GM12873 (cell line): ENCODE results near the gene S100Z.

Experiments used
- CTCF ChIP-seq: IDR thresholded peaks from 2 replicates; pipeline ENCODE4 v1.5.1; 2012; ENCODE audit warnings: low read depth, mild to moderate bottlenecking, moderate library complexity, low read length, control low read depth; ENCODE audit not compliant: insufficient read depth; ENCODE audit errors: missing control alignments

The S100Z gene

GRCh38 chr5:76838481-76839261, 11.1 kb upstream of the S100Z start:
- no peak for TF ChIP-seq CTCF

- TF ChIP-seq CTCF: no peak
These were observed 8.5 kb upstream of the S100Z start for GRCh38 chr5:76841361-76841760.

GRCh38 chr5:76845890-76846289, 3.9 kb upstream of the S100Z start:
- TF ChIP-seq CTCF: no peak

GRCh38 chr5:76850543-76851145, 830 bp downstream of the S100Z start:
- no peak for TF ChIP-seq CTCF

GRCh38 chr5:76851728-76852369, 2.0 kb downstream of the S100Z start:
- no peak for TF ChIP-seq CTCF

GRCh38 chr5:76852772-76853171, 3.0 kb downstream of the S100Z start:
- no peak for TF ChIP-seq CTCF

- TF ChIP-seq CTCF: no peak
These were observed 4.8 kb downstream of the S100Z start for GRCh38 chr5:76854644-76855043.
